ENCODE measurements around the gene SIVA1.
"Not testable (repeated sequence)": the region's sequence is repeated elsewhere in the genome, so short reads cannot be mapped to it uniquely, and the experiment has no call there.

The SIVA1 gene

GRCh38 chr14:104721505-104722431, 31.2 kb upstream of the SIVA1 start:
- DNase-seq, result no peak

DNA sequence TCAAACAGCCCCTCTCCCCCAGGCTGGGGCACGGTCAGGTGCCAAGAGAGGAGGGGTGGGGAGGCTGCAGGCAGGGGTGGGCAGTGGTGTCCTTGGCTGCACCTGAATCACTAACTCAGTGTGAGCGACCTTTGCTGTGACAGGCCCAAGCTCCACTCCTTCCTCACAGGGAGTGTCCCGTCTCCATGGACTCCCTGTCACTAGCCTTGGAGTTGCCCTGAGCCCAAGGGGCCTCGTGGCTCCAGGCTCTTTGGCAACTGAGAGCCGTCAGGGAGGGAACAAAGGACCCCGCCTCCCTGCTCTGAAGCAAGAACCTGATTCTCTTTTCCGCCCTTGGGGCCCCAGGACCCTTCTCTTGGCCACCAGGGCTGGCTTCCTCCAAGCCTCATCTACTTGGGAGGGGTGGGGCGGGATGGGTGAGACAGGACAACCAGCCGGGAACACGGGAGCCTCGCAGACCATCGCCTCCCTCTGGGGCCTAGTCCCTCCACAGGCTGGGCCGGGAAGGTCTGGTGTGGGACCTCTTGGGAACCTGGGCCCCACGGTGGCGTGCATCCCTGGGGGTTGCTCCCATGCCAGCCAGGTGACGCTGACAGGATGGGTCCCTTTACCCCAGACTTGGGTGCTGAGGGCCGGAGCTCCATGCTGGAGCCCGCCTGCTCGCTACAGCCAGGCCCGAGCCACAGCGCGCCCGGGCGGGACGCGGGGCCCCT, 29.9 kb upstream of the SIVA1 start:
- DNase-seq, result no peak

DNA sequence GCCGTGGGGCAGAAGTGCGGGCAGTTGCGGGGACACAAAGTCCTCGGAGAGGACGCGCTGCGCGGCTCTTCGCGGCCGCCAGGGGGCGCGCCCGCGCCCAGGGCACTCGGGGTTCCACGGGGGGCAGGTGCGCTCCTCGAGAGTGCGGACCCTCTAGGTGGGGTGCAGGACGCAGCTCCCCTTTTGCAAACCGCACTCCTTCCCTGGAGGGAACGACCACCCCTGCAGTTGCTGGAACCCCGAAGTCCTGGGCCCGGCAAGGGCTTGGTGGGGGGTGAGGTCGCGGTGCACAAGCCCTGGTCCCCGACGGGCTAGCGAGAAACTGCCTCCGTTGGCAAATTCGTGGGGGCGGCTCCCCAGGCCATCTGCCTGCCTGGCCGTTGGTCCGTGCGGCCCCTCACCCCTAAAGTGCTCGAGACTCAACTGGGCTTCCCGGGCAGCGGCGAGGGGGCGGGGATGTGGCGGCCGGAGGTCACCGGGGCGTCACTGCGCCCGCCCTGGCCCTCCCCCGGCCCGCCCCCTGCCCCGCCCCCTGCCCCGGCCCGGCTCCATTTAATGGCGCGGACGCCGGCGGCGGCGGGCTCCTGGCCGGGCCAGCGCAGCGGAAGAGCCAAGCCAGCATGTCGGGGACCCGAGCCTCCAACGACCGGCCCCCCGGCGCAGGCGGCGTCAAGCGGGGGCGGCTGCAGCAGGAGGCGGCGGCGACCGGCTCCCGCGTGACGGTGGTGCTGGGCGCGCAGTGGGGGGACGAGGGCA, 29.1 kb upstream of the SIVA1 start, which contains the start of gene ADSS1:
TSS of gene ADSS1 (plus strand) at position 579 of the 756 bp plus-strand sequence. CDS start at position 621, 42 bp downstream.
- peak; percentile 79 for DNase-seq

- peak; percentile 79 for DNase-seq
These were observed 28.5 kb upstream of the SIVA1 start for GRCh38 chr14:104724407-104724980.

GRCh38 chr14:104724981-104725771, 27.8 kb upstream of the SIVA1 start:
- DNase-seq, result no peak

DNA sequence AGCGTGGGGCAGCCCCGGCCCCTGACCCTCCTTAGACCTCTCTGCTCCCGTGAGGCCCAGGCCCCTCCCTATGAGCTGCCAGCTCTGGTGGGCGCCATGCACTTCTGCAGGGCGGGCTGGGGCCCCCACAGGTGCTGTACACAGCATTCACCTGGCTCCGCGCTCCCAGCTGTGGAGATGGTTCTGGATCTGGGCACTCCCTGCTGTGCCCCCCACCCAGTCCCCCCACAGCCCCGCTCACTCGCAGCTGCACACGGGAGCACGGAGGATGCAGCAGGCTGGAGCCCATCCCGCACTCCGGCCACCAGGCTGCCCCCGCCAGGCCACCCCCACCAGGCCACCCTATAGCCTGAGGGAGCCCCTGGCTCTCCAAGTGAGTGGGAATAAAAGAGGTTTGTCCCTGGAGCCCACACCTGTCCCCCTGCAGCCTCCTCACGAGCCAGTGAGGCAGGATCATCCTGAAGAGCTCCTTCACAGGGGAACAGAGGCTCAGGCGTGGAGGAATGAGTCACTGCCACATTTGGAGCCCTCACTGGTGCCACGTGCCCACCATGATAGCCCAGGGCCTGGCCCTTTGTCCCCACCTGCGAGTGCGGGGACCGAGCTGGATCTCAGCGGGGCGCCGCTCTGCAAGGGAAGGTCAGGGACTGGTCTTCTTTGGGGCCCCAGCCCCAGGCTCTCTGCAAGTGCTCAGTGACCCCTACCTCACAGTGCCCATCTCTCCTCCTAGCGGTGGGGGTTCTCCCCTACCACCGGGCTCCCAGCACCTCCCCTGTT, 27.0 kb upstream of the SIVA1 start:
- DNase-seq, result no peak

- DNase-seq, result no peak
These were observed 26.1 kb upstream of the SIVA1 start for GRCh38 chr14:104726600-104727451.

DNA sequence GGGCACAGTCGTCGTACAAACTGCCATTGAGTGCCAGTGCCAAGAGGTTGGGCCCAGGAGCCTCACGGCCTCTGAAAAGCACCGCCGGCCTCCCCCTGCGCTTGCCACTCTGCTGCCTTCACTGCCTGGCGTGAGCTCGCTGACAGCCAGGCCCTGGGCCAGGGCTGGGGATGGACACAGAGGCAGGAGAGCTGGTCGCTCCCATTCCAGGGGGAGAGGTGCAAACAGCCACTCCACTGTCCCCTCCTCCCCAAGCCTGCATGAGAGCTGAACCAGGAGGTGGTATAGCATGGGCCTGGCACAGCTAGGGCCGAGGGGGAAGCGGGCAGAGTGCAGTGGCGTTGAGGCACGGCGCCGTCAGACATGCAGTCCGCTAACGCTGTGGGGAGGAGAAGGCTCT, 24.3 kb upstream of the SIVA1 start:
- no peak for DNase-seq

- not testable (repeated sequence) for DNase-seq
These were observed 23.6 kb upstream of the SIVA1 start for GRCh38 chr14:104729176-104729834.

DNA sequence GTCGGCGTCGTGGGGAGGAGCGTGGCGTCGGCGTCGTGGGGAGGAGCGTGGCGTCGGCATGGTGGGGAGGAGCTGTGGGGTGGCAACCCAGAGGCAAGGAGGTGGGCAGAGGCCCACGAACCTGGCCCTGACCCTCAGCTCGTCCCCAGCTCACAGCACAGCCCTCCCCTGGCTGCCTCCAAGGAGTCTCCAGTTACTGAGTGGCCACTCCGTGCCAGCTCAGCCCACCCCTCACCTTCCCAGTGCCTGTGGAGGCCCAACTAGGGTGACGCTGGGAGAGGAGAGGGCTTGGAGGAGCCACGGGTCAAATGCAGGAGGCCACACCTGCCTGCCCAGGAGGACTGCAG, 23.1 kb upstream of the SIVA1 start:
- DNase-seq, result no peak

- no peak for DNase-seq
These were observed 22.5 kb upstream of the SIVA1 start for GRCh38 chr14:104730487-104730886.

DNA sequence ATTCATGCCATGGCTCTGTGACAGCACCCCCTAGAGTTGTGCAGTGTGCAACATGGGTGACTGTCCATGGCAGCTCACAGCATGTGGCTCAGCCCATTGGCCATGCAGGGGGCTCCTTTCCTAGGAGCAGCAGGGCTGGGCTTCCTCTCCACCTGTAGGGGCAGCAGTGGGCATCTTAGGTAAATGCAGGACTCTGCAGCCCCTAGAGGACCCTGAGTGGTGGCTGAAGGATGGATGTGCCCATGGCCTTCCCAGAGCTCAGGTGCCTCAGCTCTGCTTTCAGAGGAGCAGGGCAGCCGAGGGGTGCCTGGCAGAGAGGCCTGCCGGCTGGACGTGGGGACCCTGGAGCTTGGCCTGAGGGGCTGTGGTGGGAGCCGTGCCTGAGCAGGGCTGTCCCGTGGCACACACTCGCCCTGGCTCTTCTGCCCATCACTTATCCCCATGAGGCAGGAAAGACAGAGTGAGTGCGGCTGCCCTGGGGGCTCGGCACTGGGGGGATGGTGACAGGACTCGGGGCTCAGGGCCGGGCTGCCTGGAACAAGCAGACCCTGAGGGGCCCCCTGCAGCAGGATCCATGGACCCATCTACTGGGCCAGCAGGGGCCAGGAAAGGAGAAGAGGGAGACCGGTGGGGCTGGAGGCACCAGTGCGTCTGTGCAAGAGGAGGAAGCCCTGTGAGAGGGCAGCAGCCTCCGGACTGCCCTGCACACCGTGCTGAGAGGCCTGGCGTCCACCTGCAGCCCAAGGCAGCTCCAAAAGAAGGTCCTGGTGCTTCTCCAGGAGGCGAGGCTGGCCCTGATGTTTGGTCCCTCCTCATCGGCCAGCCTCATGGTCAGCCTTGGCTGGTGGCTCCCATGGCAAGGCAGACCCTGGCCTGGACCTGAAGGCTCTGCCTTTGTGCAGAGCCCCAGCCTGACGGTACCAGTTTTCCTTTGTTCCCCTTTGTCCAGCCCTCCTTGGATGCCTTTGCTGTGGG, 21.3 kb upstream of the SIVA1 start:
- peak; percentile 52 for DNase-seq

- DNase-seq, result no peak
These were observed 20.6 kb upstream of the SIVA1 start for GRCh38 chr14:104732355-104732804.

DNA sequence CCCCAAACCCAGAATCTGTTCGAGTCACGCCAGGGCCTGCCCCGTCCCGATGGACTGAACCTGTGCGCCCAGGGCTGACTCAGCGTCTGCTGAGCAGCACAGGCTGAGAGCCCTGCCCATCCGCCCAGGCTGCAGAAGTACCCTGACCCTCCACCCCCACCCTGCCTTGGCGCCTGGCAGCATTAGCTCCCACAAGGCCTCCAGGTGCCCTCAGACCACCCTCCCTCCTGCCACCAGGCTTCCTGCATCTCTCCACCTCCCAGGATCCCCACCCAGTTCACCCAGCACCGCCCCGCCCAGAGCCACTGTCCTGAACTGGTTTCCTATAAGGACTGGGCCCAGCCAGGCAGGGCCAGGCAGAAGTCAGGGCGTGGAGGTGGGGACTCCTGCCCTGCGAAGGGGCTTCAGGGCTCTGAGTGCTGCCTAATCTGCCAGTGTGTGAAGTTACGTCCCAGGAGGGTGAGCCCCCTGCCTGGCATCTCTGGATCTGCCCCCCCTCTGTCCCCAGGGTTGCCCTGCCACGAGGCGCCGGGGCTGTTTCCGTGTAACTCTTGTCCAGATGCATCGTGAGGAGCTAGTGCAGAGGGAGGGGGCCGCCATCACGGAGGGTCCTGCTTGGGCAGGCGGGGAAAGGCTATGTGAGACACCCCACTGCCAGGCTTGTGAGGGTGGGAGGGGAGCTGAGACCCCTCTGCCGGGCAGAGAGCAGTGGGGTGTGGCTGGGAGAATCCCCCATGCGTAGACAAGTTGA, 19.8 kb upstream of the SIVA1 start:
- no peak for DNase-seq

GRCh38 chr14:104734051-104734587, 18.8 kb upstream of the SIVA1 start:
- DNase-seq, result no peak

DNA sequence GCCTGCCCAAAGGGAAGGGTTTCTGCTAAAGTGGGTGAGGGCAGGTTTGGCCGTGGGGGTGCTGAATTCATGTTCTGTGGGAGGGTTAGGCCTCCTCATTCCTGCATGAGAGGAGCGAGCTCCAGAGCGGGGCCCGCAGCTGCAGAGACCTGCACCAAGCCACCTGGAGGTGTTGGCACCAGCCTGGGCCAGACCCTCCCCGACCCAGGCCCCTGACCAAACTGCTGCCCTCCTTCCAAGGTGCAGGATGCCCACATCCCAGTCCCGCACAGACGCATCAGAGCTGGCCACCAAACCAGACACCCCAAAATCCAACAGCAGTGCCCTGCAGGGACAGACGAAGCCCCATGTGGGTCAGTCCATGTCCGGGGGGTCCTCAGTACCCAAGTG, 18.4 kb upstream of the SIVA1 start:
- DNase-seq, result no peak
